Fibroblast of the conjunctiva (primary cell): ENCODE measurements around the gene ABCB10.
"Not testable (repeated sequence)": the region's sequence is repeated elsewhere in the genome, so short reads cannot be mapped to it uniquely, and the experiment has no call there.

Source experiments
- DNase-seq: peaks from one replicate; pipeline ENCODE4 v3.0.0-alpha.2; 2010; ENCODE audit warnings: low read depth

ABCB10 gene

DNA sequence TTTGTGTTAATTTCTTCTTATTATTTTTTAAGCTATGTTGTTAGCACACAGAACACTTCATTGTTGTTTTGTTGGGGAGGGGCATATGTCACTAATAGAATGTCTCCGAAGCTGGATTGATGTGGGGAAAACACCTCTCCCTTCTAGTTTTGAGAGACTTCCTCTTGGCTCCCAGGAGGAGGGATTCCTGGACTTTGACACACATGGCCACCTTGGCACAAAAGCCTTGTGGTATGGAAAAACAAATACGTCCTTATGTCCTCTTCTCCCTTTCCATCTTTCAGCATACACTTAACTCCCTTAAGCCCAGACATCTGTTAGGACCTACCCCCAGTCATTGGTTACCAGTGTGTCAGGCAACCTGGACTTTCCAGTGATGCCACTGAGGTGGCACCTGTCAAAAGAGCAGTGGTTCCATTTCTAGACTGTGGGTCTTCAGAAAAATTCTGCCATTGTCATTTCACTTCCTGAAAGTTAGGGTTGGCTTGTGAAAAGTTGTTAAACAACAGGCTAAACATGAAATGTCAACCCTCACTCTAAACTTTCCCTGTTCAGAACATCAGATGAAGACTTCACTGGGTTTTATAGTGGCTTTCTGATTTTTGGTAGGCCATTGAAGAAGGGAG, 12.5 kb upstream of the ABCB10 start:
- DNase-seq = no peak

GRCh38 chr1:229570305-229570704, 11.8 kb upstream of the ABCB10 start:
- no peak for DNase-seq

GRCh38 chr1:229567109-229567868, 8.8 kb upstream of the ABCB10 start:
- no peak for DNase-seq

DNA sequence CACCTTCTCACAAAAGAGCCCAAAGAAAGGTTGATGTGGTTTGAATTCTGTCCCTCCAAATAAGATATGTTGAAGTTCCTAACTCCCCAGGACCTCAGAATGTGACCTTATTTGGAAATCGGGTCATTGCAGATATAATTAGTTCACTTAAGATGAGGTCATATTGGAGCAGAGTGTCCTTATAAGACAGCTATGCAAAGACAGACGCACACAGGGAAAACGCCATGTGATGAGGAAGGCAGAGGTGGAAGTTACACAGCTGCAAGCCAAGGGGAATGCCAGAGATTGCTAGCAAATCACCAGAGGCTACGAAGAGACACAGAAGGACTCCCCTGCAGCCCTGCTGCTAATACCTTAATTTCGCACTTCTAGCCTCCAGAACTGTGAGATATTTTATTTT, 5.2 kb upstream of the ABCB10 start:
- DNase-seq = no peak

DNA sequence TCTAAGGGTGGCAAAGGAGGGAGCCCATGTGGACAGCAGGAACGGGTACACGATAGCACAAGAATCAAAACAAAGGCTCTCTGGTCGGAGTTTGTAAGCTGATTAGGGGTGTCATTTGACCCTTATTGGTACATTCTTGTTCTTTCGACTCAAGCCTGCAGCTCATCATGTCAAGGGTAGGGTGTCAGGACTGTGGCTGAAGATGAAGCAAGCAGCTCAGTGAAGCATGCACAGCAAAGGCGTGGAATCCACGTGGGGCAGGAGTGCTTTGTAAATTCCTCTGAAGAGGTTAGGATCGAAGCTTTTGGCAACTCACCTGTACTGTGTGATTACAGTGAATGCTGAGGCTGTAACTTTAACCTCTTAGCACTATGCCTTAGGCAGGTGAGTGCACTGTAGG, 4.7 kb upstream of the ABCB10 start:
- no peak for DNase-seq

- no peak for DNase-seq
Observed at GRCh38 chr1:229562686-229563085, 4.2 kb upstream of the ABCB10 start.

- DNase-seq = no peak
Observed at GRCh38 chr1:229561141-229561540, 2.6 kb upstream of the ABCB10 start.

DNA sequence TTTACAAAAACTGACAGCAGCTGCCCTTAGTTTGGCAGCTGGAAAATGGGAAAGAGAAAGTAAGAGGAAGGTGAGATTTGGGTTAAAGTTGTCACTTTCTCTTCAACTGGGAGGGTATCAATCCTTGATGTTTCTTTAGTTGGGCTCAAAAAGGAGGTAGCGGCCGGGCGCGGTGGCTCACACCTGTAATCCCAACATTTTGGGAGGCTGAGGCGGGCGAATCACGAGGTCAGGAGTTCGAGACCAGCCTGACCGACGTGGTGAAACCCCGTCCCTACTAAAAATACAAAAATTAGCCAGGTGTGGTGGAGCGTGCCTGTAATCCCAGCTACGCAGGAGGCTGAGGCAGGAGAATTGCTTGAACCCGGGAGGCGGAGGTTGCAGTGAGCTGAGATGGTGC, 1.6 kb upstream of the ABCB10 start:
- not testable (repeated sequence) for DNase-seq

GRCh38 chr1:229559336-229559801, 862 bp upstream of the ABCB10 start:
- not testable (repeated sequence) for DNase-seq

GRCh38 chr1:229557913-229558414, 543 bp downstream of the ABCB10 start:
- DNase-seq = no peak

DNA sequence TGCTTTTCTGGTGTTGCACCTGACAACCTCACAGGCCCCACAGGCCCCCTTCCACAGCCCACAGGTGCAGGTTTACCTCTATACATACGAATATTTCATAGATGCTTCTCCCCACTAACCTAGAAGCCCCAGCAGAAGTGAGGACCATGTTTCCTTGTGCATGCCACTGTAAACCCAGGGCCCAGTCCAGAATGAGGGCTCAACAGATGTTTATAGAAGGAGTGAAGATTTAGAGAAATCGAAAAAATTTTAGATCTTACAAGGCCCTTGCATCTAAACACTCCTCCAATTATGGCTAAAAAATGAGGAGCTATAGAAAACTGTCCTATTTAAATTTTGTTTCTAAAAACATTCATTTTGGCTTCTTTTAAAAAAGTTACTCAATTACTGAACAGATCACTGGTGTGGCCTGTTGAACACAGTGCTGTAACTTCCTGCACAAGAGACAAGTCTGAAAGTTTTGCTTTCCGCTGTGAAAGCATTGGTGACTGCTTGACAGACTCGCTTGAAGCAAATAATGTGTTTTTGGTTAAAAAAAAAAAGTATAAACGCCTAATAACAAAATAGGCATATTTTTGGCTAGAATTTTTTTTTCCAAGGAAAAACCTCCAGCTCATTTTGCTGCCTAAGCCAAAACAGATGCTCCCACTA, 1.2 kb downstream of the ABCB10 start:
- no peak for DNase-seq

DNA sequence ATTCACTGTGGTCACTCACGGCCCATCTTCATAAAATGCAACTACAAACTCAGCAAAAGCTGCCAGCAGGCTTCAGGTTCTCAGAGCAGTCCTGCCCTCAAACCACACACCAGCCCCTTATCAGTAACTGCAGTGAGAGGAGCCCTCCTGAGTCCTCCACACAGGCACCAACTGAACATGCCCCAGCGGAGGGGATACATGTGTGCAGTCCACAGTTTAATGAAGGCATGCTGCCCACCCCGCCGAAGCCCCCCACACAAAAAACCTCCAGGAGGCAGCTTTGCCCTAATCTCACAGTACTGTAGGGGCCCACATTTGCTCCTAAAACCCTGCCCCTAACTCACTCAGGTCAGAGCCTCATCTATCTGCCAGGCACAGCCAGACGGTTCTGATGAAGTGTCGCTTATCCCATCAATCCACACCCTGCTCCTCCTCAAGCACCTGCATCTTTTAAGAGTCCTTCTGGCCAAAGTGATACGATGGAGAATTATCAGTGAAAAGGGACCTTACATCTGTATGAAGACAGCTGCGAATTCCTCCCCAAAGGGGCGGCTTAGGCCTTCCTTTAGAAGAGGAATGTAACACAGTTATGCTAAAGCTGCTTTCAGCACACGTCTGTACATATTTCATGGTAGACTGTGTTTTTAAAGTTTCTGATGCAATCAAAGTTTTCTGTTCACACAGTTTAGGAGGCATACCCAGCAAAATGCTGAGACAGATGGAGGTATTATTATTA, 3.5 kb downstream of the ABCB10 start:
- DNase-seq = no peak

DNA sequence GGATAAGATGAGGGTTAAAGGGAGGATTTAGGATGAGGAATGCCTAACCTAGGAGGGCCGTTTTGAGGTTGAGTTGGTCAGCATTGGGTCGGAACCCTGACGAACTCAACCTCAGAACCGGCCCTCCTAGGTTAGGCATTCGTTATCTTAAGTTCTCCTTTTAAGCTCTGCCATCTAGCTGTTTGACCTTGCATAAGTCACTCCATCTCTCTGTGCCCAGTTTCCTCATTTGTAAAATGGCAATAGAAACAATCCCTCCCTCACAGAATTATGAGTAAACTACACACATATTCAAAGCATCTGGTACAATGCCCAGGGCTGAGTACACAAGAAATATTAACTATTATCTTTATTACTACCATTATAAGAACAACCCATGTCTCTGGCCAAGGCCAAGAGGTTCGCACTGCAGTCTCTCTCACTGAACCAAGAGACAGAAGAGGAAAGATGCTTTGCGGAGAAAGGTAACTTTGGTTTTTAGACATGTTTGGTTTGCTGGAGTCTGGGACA, 4.8 kb downstream of the ABCB10 start:
- DNase-seq = no peak

- no peak for DNase-seq
Observed at GRCh38 chr1:229552732-229553131, 5.8 kb downstream of the ABCB10 start.

DNA sequence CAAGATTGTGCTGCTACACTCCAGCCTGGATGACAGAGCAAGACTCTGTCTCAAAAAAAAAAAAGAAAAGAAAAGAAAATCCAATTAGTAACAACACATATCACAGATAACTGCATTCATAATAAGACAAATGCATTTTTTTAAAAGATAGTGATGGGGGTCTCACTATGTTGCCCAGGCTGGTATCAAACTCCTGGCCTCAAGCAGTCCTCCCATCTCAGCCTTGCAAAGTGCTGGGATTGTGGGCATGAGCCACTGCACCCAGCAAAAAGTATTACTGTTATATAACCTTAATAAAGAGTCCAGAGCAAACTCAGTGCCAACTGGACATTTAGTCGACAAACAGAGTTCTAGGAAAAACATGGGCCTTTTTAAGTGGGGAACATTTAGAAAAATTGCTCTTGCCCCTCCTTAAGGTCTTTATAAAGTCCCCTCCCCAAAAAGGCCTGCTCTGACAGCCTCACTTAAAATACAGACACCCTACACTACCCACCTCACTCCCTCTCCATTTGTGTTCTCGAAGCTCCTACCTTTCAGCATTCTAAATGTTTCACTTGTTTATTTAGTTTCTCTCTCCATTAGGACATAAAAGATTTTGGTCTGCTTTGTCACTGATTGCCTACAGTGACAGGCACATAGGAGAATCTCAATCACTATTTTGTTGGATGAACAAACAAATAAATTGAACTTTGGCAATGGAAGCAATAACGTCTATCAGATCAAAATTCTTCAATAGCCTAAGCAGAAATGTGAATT, 7.5 kb downstream of the ABCB10 start:
- DNase-seq = no peak

DNA sequence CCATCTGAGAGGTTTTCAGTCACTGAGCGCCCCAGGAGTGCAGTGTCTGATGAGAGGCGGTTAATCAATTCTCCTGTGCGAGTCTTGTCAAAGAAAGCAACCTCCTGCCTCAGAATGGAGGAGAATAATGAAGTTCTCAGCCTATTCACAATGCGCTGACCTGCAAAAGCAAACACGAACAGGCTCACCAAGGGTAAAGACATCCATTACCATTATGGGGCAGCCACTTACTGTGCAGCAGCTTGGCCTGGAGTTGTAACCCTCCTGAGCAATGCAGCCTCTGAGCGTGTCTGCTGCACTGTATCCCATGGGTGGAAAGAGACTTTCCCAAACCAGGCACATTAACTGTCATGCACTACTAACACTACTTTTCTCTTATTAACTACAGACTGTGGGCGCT, 11.0 kb downstream of the ABCB10 start:
- no peak for DNase-seq

DNA sequence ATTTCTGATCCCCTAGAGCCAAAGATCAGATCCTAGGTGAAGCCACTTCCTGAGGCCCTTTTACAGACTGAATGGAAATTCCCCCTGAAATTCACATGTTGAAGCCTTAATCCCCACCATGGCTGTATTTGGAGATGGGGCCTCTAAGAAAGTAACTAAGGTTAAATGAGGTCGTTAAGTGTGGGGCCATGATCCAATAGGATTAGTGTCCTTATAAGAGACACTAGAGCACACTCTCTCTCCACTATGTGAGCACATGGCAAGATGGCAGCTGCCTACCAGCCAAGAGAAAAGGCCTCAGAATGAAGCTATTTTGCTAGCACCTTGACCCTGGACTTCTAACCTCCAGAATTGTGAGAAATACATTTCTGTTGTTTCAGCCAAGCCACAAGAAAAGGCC, 13.9 kb downstream of the ABCB10 start:
- no peak for DNase-seq

GRCh38 chr1:229539863-229540506, 18.5 kb downstream of the ABCB10 start:
- no peak for DNase-seq

GRCh38 chr1:229538945-229539344, 19.6 kb downstream of the ABCB10 start:
- DNase-seq = no peak

DNA sequence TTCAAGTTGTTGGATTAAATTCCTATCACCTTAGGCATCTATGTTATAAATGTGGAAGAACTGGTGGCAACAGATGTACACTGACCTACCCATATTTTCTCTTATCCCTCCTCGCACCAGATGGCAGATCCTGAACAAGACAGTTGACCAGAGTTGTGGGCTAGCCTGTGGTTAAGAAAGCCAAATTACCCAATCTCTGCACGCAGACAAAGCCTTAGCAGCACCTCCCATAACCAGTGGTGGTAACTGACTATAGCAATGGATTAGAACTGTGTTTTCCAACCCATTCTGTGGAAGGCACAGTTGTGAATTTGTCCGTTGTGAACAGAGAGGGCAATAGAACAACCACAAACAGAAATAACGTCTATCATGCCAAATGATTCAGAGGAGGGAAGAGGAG, 20.6 kb downstream of the ABCB10 start:
- no peak for DNase-seq

DNA sequence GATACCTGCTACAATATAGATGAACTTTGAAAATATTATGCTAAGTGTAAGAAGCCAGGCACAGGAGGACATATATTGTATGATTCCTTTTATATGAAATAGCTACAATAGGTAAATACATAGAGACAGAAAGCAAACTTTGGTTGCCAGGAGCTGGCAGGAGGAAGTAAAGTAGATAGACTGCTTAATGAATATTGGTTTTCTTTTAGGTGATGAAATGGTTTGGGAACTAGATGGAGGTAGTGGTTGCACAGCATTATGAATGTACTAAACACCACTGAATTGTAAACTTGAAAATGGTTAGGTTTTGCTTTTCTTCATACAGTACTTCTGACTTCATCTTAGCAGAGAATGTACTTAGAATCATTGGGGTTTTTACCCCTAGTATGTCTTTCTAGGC, 21.5 kb downstream of the ABCB10 start:
- DNase-seq = no peak
